ENCODE measurements around the gene CCDC82. TPM values are rescaled to one million over a fixed set of nuclear protein-coding genes. Genes with fewer than 3 reads are reported as not detected.
"Not testable (repeated sequence)": the region's sequence is repeated elsewhere in the genome, so short reads cannot be mapped to it uniquely, and the experiment has no call there.

CCDC82 gene
- total RNA-seq, 1 experiment from 2014 or later = 15.8 TPM

GRCh38 chr11:96413408-96413807, 23.7 kb upstream of the CCDC82 start:
- TF ChIP-seq CTCF (IDR thresholded peaks at IDR 0.05; ENCODE audit: unreplicated experiment) = no peak
- no peaks in the 10 kb centered on the region for H3K4me1 Mint-ChIP-seq (ENCODE audit: insufficient read depth, unreplicated experiment)
- BruUV-seq (replicated peaks) = no TSS peak
- H3K27me3 Mint-ChIP-seq (ENCODE audit: insufficient read depth, unreplicated experiment) = peaks cover 40% of the 10 kb centered on the region
- POLR2A ChIA-PET = interaction anchor here (0.7 kb wide), 1 partner anchor 1357 kb away, joined by 4 read pairs; no protein-coding TSS in a partner anchor
- no peaks in the 10 kb centered on the region for H3K9me3 Mint-ChIP-seq (ENCODE audit: unreplicated experiment)
- intact Hi-C loops (cut with micrococcal nuclease) = no loop called here
- no peak for DNase-seq (ENCODE audit: unreplicated experiment)
- no peaks in the 10 kb centered on the region for H3K36me3 Mint-ChIP-seq (ENCODE audit: insufficient read depth, unreplicated experiment)
- H3K27ac Mint-ChIP-seq (ENCODE audit: low read depth, unreplicated experiment) = no peak overlapping the region
- CTCF ChIA-PET = interaction anchor here (0.7 to 1.3 kb wide), 4 partner anchors 13 to 20 kb away, joined by 3 to 4 read pairs (median 4); no protein-coding TSS in a partner anchor
- no peak overlapping the region for H3K4me3 Mint-ChIP-seq (ENCODE audit: unreplicated experiment)

GRCh38 chr11:96412761-96413381, 23.2 kb upstream of the CCDC82 start:
- DNase-seq (ENCODE audit: unreplicated experiment) = no peak
- no peak overlapping the region for H3K4me3 Mint-ChIP-seq (ENCODE audit: unreplicated experiment)

GRCh38 chr11:96411412-96411811, 21.7 kb upstream of the CCDC82 start:
- H3K36me3 Mint-ChIP-seq (ENCODE audit: insufficient read depth, unreplicated experiment) = not testable (repeated sequence)

More at GRCh38 chr11:96412761-96413381, 23.2 kb upstream of the CCDC82 start:
- no peak overlapping the region for H3K27ac Mint-ChIP-seq (ENCODE audit: low read depth, unreplicated experiment)
- POLR2A ChIA-PET = no interaction called here
- BruUV-seq (replicated peaks) = no TSS peak
- peaks cover 35% of the 10 kb centered on the region for H3K27me3 Mint-ChIP-seq (ENCODE audit: insufficient read depth, unreplicated experiment)
- H3K4me1 Mint-ChIP-seq (ENCODE audit: insufficient read depth, unreplicated experiment) = no peaks in the 10 kb centered on the region
- no peak for TF ChIP-seq CTCF (IDR thresholded peaks at IDR 0.05; ENCODE audit: unreplicated experiment)
- no peaks in the 10 kb centered on the region for H3K9me3 Mint-ChIP-seq (ENCODE audit: unreplicated experiment)
- H3K36me3 Mint-ChIP-seq (ENCODE audit: insufficient read depth, unreplicated experiment) = no peaks in the 10 kb centered on the region
- CTCF ChIA-PET = interaction anchor here (0.5 to 1.3 kb wide), 5 partner anchors 13 to 36 kb away, joined by 3 to 4 read pairs (median 4); no protein-coding TSS in a partner anchor
- intact Hi-C loops (cut with micrococcal nuclease) = no loop called here

GRCh38 chr11:96400697-96401096, 11.0 kb upstream of the CCDC82 start:
- Mint-ChIP-seq H3K27me3 (ENCODE audit: insufficient read depth, unreplicated experiment) (peaks cover 45% of the 10 kb centered on the region), H3K4me1 (ENCODE audit: insufficient read depth, unreplicated experiment) (no peaks in the 10 kb centered on the region), H3K4me3 (ENCODE audit: unreplicated experiment) (no peak overlapping the region), H3K9me3 (ENCODE audit: unreplicated experiment) (no peaks in the 10 kb centered on the region), H3K36me3 (ENCODE audit: insufficient read depth, unreplicated experiment) (no peaks in the 10 kb centered on the region), H3K27ac (ENCODE audit: low read depth, unreplicated experiment) (no peak overlapping the region)
- POLR2A ChIA-PET = no interaction called here
- no peak for TF ChIP-seq CTCF (IDR thresholded peaks at IDR 0.05; ENCODE audit: unreplicated experiment)
- intact Hi-C loops (cut with micrococcal nuclease) = no loop called here
- no peak for DNase-seq (ENCODE audit: unreplicated experiment)
- no TSS peak for BruUV-seq (replicated peaks)
- CTCF ChIA-PET = no interaction called here

More at GRCh38 chr11:96411412-96411811, 21.7 kb upstream of the CCDC82 start:
- intact Hi-C loops (cut with micrococcal nuclease); POLR2A ChIA-PET; H3K4me3 Mint-ChIP-seq (ENCODE audit: unreplicated experiment); H3K9me3 Mint-ChIP-seq (ENCODE audit: unreplicated experiment); CTCF ChIA-PET; H3K4me1 Mint-ChIP-seq (ENCODE audit: insufficient read depth, unreplicated experiment); BruUV-seq (replicated peaks); H3K27ac Mint-ChIP-seq (ENCODE audit: low read depth, unreplicated experiment); DNase-seq (ENCODE audit: unreplicated experiment): not testable (repeated sequence)
- H3K27me3 Mint-ChIP-seq (ENCODE audit: insufficient read depth, unreplicated experiment) = peaks cover 20% of the 10 kb centered on the region

Measured in MCF 10A (cell line).